Mesothelial cell of epicardium (in vitro differentiated cells): ENCODE data around the gene PCDHGA4. TPM values are rescaled to one million over a fixed set of nuclear protein-coding genes. Genes with fewer than 3 reads are reported as not detected.
"Not testable (repeated sequence)": the region's sequence is repeated elsewhere in the genome, so short reads cannot be mapped to it uniquely, and the experiment has no call there.

ENCODE experiments used
- DNase-seq, 2 experiments: peaks; one replicate each; pipeline ENCODE4 v3.0.0; 2021; ENCODE audit warnings: low spot score in 2 of 2; ENCODE audit not compliant: unreplicated experiment in 2 of 2
- H3K27ac Mint-ChIP-seq: 2 replicates; pipeline ENCODE4 v1.8.0; 2021; ENCODE audit warnings: mixed read lengths
- H3K27me3 Mint-ChIP-seq: 2 replicates; pipeline ENCODE4 v1.8.0; 2021; ENCODE audit warnings: low read depth, mixed read lengths
- H3K36me3 Mint-ChIP-seq: 2 replicates; pipeline ENCODE4 v1.8.0; 2021; ENCODE audit warnings: mixed read lengths
- H3K4me1 Mint-ChIP-seq: 2 replicates; pipeline ENCODE4 v1.8.0; 2021; ENCODE audit warnings: mixed read lengths
- H3K4me3 Mint-ChIP-seq: 2 replicates; pipeline ENCODE4 v1.8.0; 2021; ENCODE audit warnings: mild to moderate bottlenecking, moderate library complexity, mixed read lengths
- H3K9me3 Mint-ChIP-seq: 2 replicates; pipeline ENCODE4 v1.8.0; 2021; ENCODE audit warnings: mixed read lengths
- total RNA-seq: library from RNA; stranded (reverse); gene quantifications from 3 replicates; pipeline ENCODE4 v1.2.1, GENCODE V29; 2021
- TF ChIP-seq, protein P1 (sequence below): fragments of 200-600 bp; sonication (generic); IDR thresholded peaks from one replicate; pipeline ENCODE4 v1.5.0; 2021; ENCODE audit warnings: antibody characterized with exemption; ENCODE audit not compliant: unreplicated experiment

PCDHGA4 gene
- total RNA-seq, 1 donor from 2014 or later: 1.1 TPM

DNA sequence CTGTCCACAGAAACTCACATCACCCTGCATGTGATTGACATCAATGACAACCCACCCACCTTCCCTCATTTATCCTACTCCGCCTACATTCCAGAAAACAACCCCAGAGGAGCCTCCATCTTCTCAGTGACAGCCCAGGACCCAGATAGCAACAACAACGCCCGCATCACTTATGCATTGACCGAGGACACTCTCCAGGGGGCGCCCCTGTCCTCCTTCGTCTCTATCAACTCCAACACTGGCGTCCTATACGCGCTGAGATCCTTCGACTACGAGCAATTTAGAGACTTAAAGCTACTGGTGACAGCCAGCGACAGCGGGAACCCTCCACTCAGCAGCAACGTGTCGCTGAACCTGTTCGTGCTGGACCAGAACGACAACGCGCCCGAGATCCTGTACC, 9.5 kb upstream of the PCDHGA4 start:
- Mint-ChIP-seq H3K9me3 (peaks cover 65% of the 10 kb centered on the region), H3K27ac (no peak overlapping the region), H3K36me3 (peaks cover 10% of the 10 kb centered on the region), H3K27me3 (no peaks in the 10 kb centered on the region), H3K4me3 (no peak overlapping the region), H3K4me1 (no peaks in the 10 kb centered on the region)
- TF ChIP-seq, protein P1, sequence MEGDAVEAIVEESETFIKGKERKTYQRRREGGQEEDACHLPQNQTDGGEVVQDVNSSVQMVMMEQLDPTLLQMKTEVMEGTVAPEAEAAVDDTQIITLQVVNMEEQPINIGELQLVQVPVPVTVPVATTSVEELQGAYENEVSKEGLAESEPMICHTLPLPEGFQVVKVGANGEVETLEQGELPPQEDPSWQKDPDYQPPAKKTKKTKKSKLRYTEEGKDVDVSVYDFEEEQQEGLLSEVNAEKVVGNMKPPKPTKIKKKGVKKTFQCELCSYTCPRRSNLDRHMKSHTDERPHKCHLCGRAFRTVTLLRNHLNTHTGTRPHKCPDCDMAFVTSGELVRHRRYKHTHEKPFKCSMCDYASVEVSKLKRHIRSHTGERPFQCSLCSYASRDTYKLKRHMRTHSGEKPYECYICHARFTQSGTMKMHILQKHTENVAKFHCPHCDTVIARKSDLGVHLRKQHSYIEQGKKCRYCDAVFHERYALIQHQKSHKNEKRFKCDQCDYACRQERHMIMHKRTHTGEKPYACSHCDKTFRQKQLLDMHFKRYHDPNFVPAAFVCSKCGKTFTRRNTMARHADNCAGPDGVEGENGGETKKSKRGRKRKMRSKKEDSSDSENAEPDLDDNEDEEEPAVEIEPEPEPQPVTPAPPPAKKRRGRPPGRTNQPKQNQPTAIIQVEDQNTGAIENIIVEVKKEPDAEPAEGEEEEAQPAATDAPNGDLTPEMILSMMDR: no peak
- DNase-seq: no peak

DNA sequence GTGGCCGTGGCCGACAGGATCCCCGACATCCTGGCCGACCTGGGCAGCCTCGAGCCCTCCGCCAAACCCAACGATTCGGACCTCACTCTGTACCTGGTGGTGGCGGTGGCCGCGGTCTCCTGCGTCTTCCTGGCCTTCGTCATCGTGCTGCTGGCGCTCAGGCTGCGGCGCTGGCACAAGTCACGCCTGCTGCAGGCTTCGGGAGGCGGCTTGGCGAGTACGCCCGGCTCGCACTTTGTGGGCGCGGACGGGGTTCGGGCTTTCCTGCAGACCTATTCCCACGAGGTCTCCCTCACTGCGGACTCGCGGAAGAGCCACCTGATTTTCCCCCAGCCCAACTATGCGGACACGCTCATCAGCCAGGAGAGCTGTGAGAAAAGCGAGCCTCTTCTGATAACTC, 8.8 kb upstream of the PCDHGA4 start:
- not testable (repeated sequence) for DNase-seq, H3K27ac Mint-ChIP-seq, H3K4me3 Mint-ChIP-seq, H3K27me3 Mint-ChIP-seq, H3K36me3 Mint-ChIP-seq, H3K4me1 Mint-ChIP-seq
- H3K9me3 Mint-ChIP-seq: peaks cover 70% of the 10 kb centered on the region

DNA sequence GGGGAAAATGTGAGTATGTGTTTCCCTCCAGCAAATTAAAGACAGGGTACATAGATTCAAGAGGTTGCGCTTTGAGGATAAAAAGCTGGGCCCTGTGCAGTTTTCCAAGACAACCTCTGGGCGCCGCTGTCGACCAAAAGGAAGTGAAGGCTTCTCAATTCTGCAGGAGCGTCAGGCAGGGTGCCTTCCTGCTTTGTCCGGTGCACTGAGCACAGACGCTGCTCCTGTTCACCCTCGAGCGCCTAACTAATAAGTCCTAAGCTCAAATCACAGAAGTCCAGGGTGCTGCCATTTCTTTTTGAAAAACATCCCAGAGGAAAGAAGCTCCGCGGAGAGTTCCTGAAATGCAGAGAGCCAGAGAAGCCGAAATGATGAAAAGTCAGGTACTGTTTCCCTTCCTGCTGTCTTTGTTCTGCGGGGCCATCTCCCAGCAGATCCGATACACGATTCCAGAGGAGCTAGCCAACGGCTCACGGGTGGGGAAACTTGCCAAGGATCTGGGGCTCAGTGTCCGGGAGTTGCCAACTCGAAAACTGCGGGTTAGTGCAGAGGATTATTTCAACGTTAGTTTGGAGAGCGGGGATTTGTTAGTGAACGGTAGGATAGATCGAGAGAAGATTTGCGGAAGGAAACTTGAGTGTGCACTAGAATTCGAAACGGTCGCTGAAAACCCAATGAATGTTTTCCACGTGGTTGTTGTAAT, 4.8 kb upstream of the PCDHGA4 start, which contains the start of gene PCDHGB1:
Gene PCDHGB1 (plus strand): TSS at position 183 of the 703 bp plus-strand sequence. CDS start 162 bp downstream, at position 345.
- TF ChIP-seq, protein P1: no peak
- H3K4me1 Mint-ChIP-seq: no peaks in the 10 kb centered on the region
- peaks cover 10% of the 10 kb centered on the region for H3K36me3 Mint-ChIP-seq
- H3K27ac Mint-ChIP-seq: no peak within 1 kb of the TSS
- H3K27me3 Mint-ChIP-seq: no peaks in the 10 kb centered on the region
- DNase-seq: no peak
- peaks cover 52% of the 10 kb centered on the region for H3K9me3 Mint-ChIP-seq
- H3K4me3 Mint-ChIP-seq: peak within 1 kb of the TSS; percentile 39

DNA sequence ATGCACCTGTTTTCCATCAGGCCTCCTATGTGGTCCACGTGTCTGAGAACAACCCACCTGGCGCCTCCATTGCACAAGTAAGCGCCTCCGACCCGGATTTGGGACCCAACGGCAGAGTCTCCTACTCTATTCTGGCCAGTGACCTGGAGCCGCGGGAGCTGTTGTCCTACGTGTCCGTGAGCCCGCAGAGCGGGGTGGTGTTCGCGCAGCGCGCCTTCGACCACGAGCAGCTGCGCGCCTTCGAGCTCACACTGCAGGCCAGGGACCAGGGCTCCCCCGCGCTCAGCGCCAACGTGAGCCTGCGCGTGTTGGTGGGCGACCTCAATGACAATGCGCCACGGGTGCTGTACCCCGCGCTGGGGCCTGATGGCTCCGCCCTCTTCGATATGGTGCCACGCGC, 3.2 kb upstream of the PCDHGA4 start:
- no peaks in the 10 kb centered on the region for H3K27me3 Mint-ChIP-seq
- H3K9me3 Mint-ChIP-seq: peaks cover 60% of the 10 kb centered on the region
- no peak overlapping the region for H3K27ac Mint-ChIP-seq
- H3K36me3 Mint-ChIP-seq: peaks cover 8% of the 10 kb centered on the region
- TF ChIP-seq, protein P1: no peak
- H3K4me3 Mint-ChIP-seq: no peak overlapping the region
- H3K4me1 Mint-ChIP-seq: no peaks in the 10 kb centered on the region
- DNase-seq: no peak

DNA sequence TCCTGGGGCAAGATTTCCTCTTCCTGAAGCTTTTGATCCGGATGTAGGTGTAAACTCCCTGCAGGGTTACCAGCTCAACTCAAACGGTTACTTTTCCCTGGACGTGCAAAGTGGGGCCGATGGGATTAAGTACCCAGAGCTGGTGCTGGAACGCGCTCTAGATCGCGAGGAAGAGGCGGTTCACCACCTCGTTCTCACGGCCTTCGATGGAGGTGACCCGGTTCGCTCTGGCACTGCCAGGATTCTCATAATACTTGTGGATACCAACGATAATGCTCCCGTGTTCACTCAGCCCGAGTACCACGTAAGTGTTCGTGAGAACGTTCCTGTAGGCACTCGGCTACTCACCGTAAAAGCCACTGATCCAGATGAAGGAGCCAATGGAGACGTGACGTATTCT, 820 bp downstream of the PCDHGA4 start:
- Mint-ChIP-seq H3K27ac (no peak overlapping the region), H3K4me1 (no peaks in the 10 kb centered on the region), H3K36me3 (peaks cover 9% of the 10 kb centered on the region), H3K27me3 (no peaks in the 10 kb centered on the region), H3K4me3 (no peak overlapping the region), H3K9me3 (peaks cover 60% of the 10 kb centered on the region)
- no peak for DNase-seq
- TF ChIP-seq, protein P1: no peak

DNA sequence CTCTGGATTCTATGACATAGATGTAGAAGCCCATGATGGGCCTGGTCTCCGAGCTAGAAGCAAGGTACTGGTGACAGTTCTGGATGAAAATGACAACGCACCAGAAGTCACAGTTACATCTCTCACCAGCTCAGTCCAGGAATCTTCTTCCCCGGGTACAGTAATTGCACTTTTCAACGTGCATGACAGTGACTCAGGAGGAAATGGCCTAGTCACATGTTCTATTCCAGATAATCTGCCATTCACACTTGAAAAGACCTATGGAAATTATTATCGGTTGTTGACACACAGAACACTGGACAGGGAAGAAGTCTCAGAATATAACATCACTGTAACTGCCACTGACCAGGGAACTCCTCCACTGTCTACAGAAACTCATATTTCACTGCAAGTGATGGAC, 1.3 kb downstream of the PCDHGA4 start:
- Mint-ChIP-seq H3K9me3 (peaks cover 61% of the 10 kb centered on the region), H3K36me3 (peaks cover 14% of the 10 kb centered on the region)

More for the DNA sequence above, 1.3 kb downstream of the PCDHGA4 start:
- Mint-ChIP-seq H3K4me1 (no peaks in the 10 kb centered on the region), H3K4me3 (no peak overlapping the region), H3K27me3 (no peaks in the 10 kb centered on the region), H3K27ac (no peak overlapping the region)
- TF ChIP-seq, protein P1: no peak
- no peak for DNase-seq
